Measurements from ENCODE around the gene MED8. TPM values are rescaled to one million over a fixed set of nuclear protein-coding genes. Genes with fewer than 3 reads are reported as not detected.
"Not testable (repeated sequence)": the region's sequence is repeated elsewhere in the genome, so short reads cannot be mapped to it uniquely, and the experiment has no call there.

MED8 gene
- total RNA-seq, 3 donors from 2014 or later = 35.8 to 39.6 (median 38.3) TPM

- no peak overlapping the region for H3K4me3 ChIP-seq
- ATAC-seq (no peak), DNase-seq (no peak)
- intact Hi-C loops (cut with DNase I, micrococcal nuclease) = no loop called here
- TF ChIP-seq CTCF (IDR thresholded peaks at IDR 0.05) = no peak
- peaks cover 9% of the 10 kb centered on the region for H3K4me1 ChIP-seq (ENCODE audit: low read depth)
- H3K9me3 ChIP-seq = no peaks in the 10 kb centered on the region
- peaks cover 8% of the 10 kb centered on the region for H3K36me3 ChIP-seq (ENCODE audit: low read depth)
Measured at GRCh38 chr1:43402089-43402865, 12.7 kb upstream of the MED8 start.

DNA sequence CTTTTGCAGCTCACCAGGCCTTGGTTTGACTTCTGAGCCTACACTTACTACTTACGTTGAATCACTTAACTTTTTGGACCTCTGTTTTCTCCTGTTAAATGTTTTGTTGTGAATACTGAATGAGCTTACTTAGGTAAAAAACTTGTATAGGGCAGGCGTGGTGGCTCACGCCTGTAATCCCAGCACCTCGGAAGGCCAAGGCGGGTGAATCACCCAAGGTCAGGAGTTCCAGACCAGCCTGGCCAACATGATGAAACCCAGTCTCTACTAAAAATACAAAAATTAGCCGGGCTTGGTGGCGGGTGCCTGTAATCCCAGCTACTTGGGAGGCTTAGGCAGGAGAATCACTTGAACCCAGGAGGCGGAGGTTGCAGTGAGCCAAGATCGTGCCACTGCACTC is 10.8 kb upstream of the MED8 start:
- DNase-seq; intact Hi-C loops (cut with DNase I, micrococcal nuclease); H3K4me3 ChIP-seq; H3K4me1 ChIP-seq (ENCODE audit: low read depth); H3K36me3 ChIP-seq (ENCODE audit: low read depth); H3K9me3 ChIP-seq; ATAC-seq: not testable (repeated sequence)

DNA sequence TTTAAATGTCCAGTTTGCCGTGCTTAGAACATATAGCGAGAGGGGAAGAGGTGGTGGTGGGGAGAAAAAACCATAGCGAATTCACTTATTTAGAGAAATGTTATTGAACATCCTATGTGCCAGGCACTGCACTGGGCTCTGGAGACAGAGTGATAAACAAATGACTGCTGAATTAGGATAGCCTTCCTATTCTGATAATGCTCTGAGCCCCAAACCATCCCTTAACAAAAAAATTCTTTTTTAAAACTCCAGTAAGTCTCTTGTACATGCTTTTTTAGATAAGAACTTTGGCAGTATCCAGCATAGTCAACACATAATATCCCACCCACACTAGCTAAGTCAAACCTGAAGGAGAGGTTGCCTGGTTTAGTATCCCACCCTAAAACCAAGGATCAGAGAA is 8.6 kb upstream of the MED8 start:
- intact Hi-C loops (cut with DNase I, micrococcal nuclease) = no loop called here
- ATAC-seq = no peak
- H3K4me3 ChIP-seq = no peak overlapping the region
- no peak for TF ChIP-seq CTCF (IDR thresholded peaks at IDR 0.05)
- H3K36me3 ChIP-seq (ENCODE audit: low read depth) = no peaks in the 10 kb centered on the region
- H3K9me3 ChIP-seq = no peaks in the 10 kb centered on the region
- no peak for DNase-seq
- peaks cover 5% of the 10 kb centered on the region for H3K4me1 ChIP-seq (ENCODE audit: low read depth)

GRCh38 chr1:43396059-43396458 is 6.5 kb upstream of the MED8 start:
- ATAC-seq = no peak
- Histone ChIP-seq H3K4me1 (ENCODE audit: low read depth) (peaks cover 5% of the 10 kb centered on the region), H3K36me3 (ENCODE audit: low read depth) (no peaks in the 10 kb centered on the region), H3K9me3 (no peaks in the 10 kb centered on the region), H3K4me3 (no peak overlapping the region)
- DNase-seq = no peak
- no peak for TF ChIP-seq CTCF (IDR thresholded peaks at IDR 0.05)
- intact Hi-C loops (cut with DNase I, micrococcal nuclease) = no loop called here

GRCh38 chr1:43395523-43395922 is 5.9 kb upstream of the MED8 start:
- H3K36me3 ChIP-seq (ENCODE audit: low read depth) = no peaks in the 10 kb centered on the region
- intact Hi-C loops (cut with DNase I, micrococcal nuclease) = no loop called here
- H3K4me3 ChIP-seq = no peak overlapping the region
- ATAC-seq (no peak), DNase-seq (no peak)
- no peak for TF ChIP-seq CTCF (IDR thresholded peaks at IDR 0.05)
- no peaks in the 10 kb centered on the region for H3K9me3 ChIP-seq
- H3K4me1 ChIP-seq (ENCODE audit: low read depth) = peaks cover 10% of the 10 kb centered on the region

DNA sequence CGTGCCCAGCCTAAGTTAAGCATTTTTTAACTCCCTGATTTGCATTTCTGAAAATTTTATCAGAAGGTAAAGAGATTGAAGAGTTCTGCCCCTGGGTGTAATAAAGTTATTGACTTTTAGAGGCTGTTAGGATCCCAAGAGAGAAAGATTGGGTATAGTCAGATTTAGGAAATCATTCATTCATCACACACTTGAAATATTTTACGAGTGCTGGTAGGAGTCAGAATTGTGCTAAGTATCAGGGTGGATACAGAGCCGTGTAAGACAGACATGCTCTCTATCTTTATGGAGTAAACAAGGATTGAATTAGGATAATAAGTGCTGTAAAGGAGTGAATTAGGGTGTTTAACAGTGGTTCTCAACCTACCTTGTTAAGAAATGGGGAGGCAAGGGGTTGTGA is 3.1 kb upstream of the MED8 start:
- intact Hi-C loops (cut with DNase I, micrococcal nuclease) = no loop called here
- H3K4me3 ChIP-seq = no peak overlapping the region
- DNase-seq = no peak
- H3K9me3 ChIP-seq = no peaks in the 10 kb centered on the region
- H3K36me3 ChIP-seq (ENCODE audit: low read depth) = peaks cover 3% of the 10 kb centered on the region
- peaks cover 12% of the 10 kb centered on the region for H3K4me1 ChIP-seq (ENCODE audit: low read depth)
- TF ChIP-seq CTCF (IDR thresholded peaks at IDR 0.05) = no peak
- ATAC-seq = no peak
